HEK293T (cell line): ENCODE measurements around the gene TMEM131.

Source experiments
- FOXK2 ChIP-seq: fragments of 450-650 bp; IDR thresholded peaks from 2 replicates; pipeline ENCODE4 v1.6.1; 2016; ENCODE audit warnings: mild to moderate bottlenecking
- LEF1 ChIP-seq: fragments of 450-650 bp; IDR thresholded peaks from 2 replicates; pipeline ENCODE4 v1.6.1; 2017; ENCODE audit warnings: mild to moderate bottlenecking, borderline replicate concordance
- SP1 ChIP-seq: fragments of 450-650 bp; IDR thresholded peaks from 2 replicates; pipeline ENCODE4 v1.6.1; 2017
- SUZ12 ChIP-seq: fragments of 450-650 bp; IDR thresholded peaks from 2 replicates; pipeline ENCODE4 v1.6.1; 2016; ENCODE audit warnings: mild to moderate bottlenecking
- TF ChIP-seq, protein P1 (sequence below): fragments of 450-650 bp; IDR thresholded peaks from 2 replicates; pipeline ENCODE4 v1.6.1; 2016

DNA sequence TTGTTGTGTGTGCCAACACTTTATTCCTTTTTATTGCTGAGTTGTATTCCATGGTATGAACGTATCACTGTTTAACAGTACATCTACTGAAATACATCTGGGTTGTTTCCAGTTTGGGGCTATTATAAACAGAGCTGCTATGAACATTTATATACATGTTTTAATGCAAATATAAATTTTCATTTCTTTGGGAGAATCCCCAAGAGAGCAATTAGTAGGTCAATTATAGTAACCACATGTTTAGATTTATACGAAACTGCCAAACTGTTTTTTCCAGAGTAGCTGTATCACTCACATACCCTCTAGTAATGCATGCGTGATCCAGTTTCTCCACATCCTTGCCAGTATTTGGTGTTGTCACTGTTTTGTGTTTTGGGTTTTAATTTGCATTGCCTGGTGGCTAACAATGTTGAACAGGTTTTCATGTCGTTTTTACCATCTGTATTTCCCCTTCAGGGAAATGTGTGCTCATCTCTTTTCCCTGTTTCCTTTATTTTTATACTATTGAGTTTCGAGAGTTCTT, 81.0 kb downstream of the TMEM131 start:
- TF ChIP-seq, protein P1, sequence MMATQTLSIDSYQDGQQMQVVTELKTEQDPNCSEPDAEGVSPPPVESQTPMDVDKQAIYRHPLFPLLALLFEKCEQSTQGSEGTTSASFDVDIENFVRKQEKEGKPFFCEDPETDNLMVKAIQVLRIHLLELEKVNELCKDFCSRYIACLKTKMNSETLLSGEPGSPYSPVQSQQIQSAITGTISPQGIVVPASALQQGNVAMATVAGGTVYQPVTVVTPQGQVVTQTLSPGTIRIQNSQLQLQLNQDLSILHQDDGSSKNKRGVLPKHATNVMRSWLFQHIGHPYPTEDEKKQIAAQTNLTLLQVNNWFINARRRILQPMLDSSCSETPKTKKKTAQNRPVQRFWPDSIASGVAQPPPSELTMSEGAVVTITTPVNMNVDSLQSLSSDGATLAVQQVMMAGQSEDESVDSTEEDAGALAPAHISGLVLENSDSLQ = no peak
- no peak for TF ChIP-seq FOXK2
- TF ChIP-seq SUZ12 = no peak
- no peak for TF ChIP-seq SP1
- no peak for TF ChIP-seq LEF1
